Measurements from ENCODE around the gene GRK5.

GRCh38 chr10:119388849-119389345 is 181.5 kb downstream of the GRK5 start:
- TF ChIP-seq CTCF (conservative IDR thresholded peaks at IDR 0.05; ENCODE audit: low read length) (no peak), EZH2phosphoT487 (IDR thresholded peaks at IDR 0.05; ENCODE audit: borderline replicate concordance) (no peak)

All from Loucy (cell line).